Adipocyte (in vitro differentiated cells): ENCODE results near the gene RERE.

Experiments
- DNase-seq: peaks from one replicate; pipeline ENCODE4 v3.0.0-alpha.2; 2015; ENCODE audit warnings: low read depth
- H3K27me3 ChIP-seq: replicated peaks from 2 replicates; pipeline ENCODE4 v1.7.0; 2013; ENCODE audit warnings: mild to moderate bottlenecking, low read length, moderate library complexity; ENCODE audit not compliant: control insufficient read depth, insufficient read depth
- H3K36me3 ChIP-seq: 2 replicates; pipeline ENCODE4 v1.7.0; 2013; ENCODE audit warnings: low read length, mild to moderate bottlenecking, moderate library complexity; ENCODE audit not compliant: control insufficient read depth, insufficient read depth, severe bottlenecking
- H3K4me1 ChIP-seq: 2 replicates; pipeline ENCODE4 v1.7.0; 2013; ENCODE audit warnings: mild to moderate bottlenecking, low read length, moderate library complexity; ENCODE audit not compliant: control insufficient read depth, insufficient read depth
- H3K4me3 ChIP-seq: 2 replicates; pipeline ENCODE4 v1.7.0; 2013; ENCODE audit warnings: mild to moderate bottlenecking, low read length, moderate library complexity
- H3K9ac ChIP-seq: 2 replicates; pipeline ENCODE4 v1.7.0; 2013; ENCODE audit warnings: mild to moderate bottlenecking, low read length, moderate library complexity
- H3K9me3 ChIP-seq: 2 replicates; pipeline ENCODE4 v1.7.0; 2013; ENCODE audit warnings: mild to moderate bottlenecking, low read length, moderate library complexity; ENCODE audit not compliant: control insufficient read depth

The RERE gene

GRCh38 chr1:8376358-8376840 is 441.0 kb downstream of the RERE start:
- peaks cover 81% of the 10 kb centered on the region for H3K4me1 ChIP-seq
- peaks cover 36% of the 10 kb centered on the region for H3K36me3 ChIP-seq
- H3K9me3 ChIP-seq: no peaks in the 10 kb centered on the region
- no peak overlapping the region for H3K4me3 ChIP-seq
- H3K9ac ChIP-seq: no peak overlapping the region
- no peak for DNase-seq
- H3K27me3 ChIP-seq: no peaks in the 10 kb centered on the region

- H3K36me3 ChIP-seq: peaks cover 31% of the 10 kb centered on the region
- no peaks in the 10 kb centered on the region for H3K27me3 ChIP-seq
- peaks cover 85% of the 10 kb centered on the region for H3K4me1 ChIP-seq
Measured at GRCh38 chr1:8374812-8375211, 442.6 kb downstream of the RERE start.

GRCh38 chr1:8374356-8374755 is 443.1 kb downstream of the RERE start:
- H3K27me3 ChIP-seq: no peaks in the 10 kb centered on the region
- DNase-seq: peak; percentile 36
- no peak overlapping the region for H3K4me3 ChIP-seq
- peaks cover 27% of the 10 kb centered on the region for H3K36me3 ChIP-seq
- H3K9me3 ChIP-seq: no peaks in the 10 kb centered on the region
- peak overlapping the region; percentile 85 for H3K9ac ChIP-seq
- H3K4me1 ChIP-seq: peaks cover 81% of the 10 kb centered on the region

More at GRCh38 chr1:8374812-8375211, 442.6 kb downstream of the RERE start:
- Histone ChIP-seq H3K9ac (peak overlapping the region; percentile 85), H3K9me3 (no peaks in the 10 kb centered on the region), H3K4me3 (no peak overlapping the region)
- DNase-seq: peak; percentile 27

GRCh38 chr1:8373581-8374241 is 443.7 kb downstream of the RERE start:
- peaks cover 81% of the 10 kb centered on the region for H3K4me1 ChIP-seq
- no peaks in the 10 kb centered on the region for H3K27me3 ChIP-seq
- no peaks in the 10 kb centered on the region for H3K9me3 ChIP-seq
- peaks cover 23% of the 10 kb centered on the region for H3K36me3 ChIP-seq
- peak overlapping the region; percentile 48 for H3K4me3 ChIP-seq
- peak overlapping the region; percentile 85 for H3K9ac ChIP-seq
- peak; percentile 91 for DNase-seq

GRCh38 chr1:8373125-8373524 is 444.3 kb downstream of the RERE start:
- Histone ChIP-seq H3K4me1 (peaks cover 79% of the 10 kb centered on the region), H3K4me3 (peak overlapping the region; percentile 27)
- no peak for DNase-seq

GRCh38 chr1:8371372-8371991 is 446.0 kb downstream of the RERE start:
- peaks cover 22% of the 10 kb centered on the region for H3K36me3 ChIP-seq
- H3K9me3 ChIP-seq: no peaks in the 10 kb centered on the region
- H3K9ac ChIP-seq: peak overlapping the region; percentile 85
- peak overlapping the region; percentile 28 for H3K4me3 ChIP-seq
- H3K4me1 ChIP-seq: peaks cover 75% of the 10 kb centered on the region
- H3K27me3 ChIP-seq: no peaks in the 10 kb centered on the region
- DNase-seq: no peak

More at GRCh38 chr1:8373125-8373524, 444.3 kb downstream of the RERE start:
- Histone ChIP-seq H3K9me3 (no peaks in the 10 kb centered on the region), H3K27me3 (no peaks in the 10 kb centered on the region), H3K36me3 (peaks cover 23% of the 10 kb centered on the region), H3K9ac (peak overlapping the region; percentile 85)

GRCh38 chr1:8370905-8371315 is 446.5 kb downstream of the RERE start:
- no peak for DNase-seq
- Histone ChIP-seq H3K4me1 (peaks cover 73% of the 10 kb centered on the region), H3K4me3 (peak overlapping the region; percentile 28)

GRCh38 chr1:8370046-8370881 is 447.2 kb downstream of the RERE start:
- Histone ChIP-seq H3K27me3 (no peaks in the 10 kb centered on the region), H3K4me3 (peak overlapping the region; percentile 28), H3K36me3 (peaks cover 34% of the 10 kb centered on the region), H3K9ac (peak overlapping the region; percentile 85), H3K9me3 (no peaks in the 10 kb centered on the region), H3K4me1 (peaks cover 73% of the 10 kb centered on the region)
- DNase-seq: no peak

More at GRCh38 chr1:8370905-8371315, 446.5 kb downstream of the RERE start:
- Histone ChIP-seq H3K27me3 (no peaks in the 10 kb centered on the region), H3K36me3 (peaks cover 27% of the 10 kb centered on the region), H3K9me3 (no peaks in the 10 kb centered on the region), H3K9ac (peak overlapping the region; percentile 85)

- H3K4me3 ChIP-seq: no peak overlapping the region
- no peaks in the 10 kb centered on the region for H3K27me3 ChIP-seq
- no peak for DNase-seq
- peaks cover 43% of the 10 kb centered on the region for H3K36me3 ChIP-seq
- H3K9ac ChIP-seq: no peak overlapping the region
- peaks cover 68% of the 10 kb centered on the region for H3K4me1 ChIP-seq
- no peaks in the 10 kb centered on the region for H3K9me3 ChIP-seq
Measured at GRCh38 chr1:8368956-8369639, 448.3 kb downstream of the RERE start.

- DNase-seq: no peak
- Histone ChIP-seq H3K36me3 (peaks cover 51% of the 10 kb centered on the region), H3K4me1 (peaks cover 67% of the 10 kb centered on the region), H3K9ac (no peak overlapping the region), H3K27me3 (no peaks in the 10 kb centered on the region), H3K4me3 (no peak overlapping the region), H3K9me3 (no peaks in the 10 kb centered on the region)
Measured at GRCh38 chr1:8367571-8368194, 449.8 kb downstream of the RERE start.
